GM08714 (cell line): Measurements from ENCODE around the gene XPOT.

Experiments used
- H3K4me3 ChIP-seq: fragments of 200-500 bp; sonication (Bioruptor generic); 2 replicates; pipeline ENCODE4 v1.5.1; 2014; ENCODE audit warnings: mild to moderate bottlenecking, low read length, inconsistent platforms
- ZNF274 ChIP-seq: IDR thresholded peaks from 2 replicates; pipeline ENCODE4 v1.6.1; 2012; ENCODE audit warnings: mild to moderate bottlenecking, low read depth, low read length

Gene XPOT

DNA sequence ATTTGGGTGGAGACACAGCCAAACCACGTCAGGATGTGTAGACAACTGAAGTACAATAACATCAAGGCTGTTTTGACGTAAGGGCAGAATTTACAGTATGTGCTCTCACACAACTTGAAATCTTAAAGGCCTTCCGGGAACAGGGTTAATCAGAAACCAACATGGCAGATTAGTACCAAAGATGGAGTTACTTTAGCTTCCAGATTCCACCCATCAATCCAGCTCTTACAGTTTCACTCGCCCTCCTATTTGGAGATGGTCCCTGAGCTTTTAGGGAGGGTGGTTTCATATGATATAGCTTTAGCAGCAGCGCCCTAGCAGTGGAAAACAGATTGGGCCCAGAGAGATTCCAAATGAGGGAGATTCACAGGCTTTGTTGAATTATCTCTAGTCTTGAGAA, 2.0 kb upstream of the XPOT start:
- H3K4me3 ChIP-seq, result no peak overlapping the region
- TF ChIP-seq ZNF274, result no peak

DNA sequence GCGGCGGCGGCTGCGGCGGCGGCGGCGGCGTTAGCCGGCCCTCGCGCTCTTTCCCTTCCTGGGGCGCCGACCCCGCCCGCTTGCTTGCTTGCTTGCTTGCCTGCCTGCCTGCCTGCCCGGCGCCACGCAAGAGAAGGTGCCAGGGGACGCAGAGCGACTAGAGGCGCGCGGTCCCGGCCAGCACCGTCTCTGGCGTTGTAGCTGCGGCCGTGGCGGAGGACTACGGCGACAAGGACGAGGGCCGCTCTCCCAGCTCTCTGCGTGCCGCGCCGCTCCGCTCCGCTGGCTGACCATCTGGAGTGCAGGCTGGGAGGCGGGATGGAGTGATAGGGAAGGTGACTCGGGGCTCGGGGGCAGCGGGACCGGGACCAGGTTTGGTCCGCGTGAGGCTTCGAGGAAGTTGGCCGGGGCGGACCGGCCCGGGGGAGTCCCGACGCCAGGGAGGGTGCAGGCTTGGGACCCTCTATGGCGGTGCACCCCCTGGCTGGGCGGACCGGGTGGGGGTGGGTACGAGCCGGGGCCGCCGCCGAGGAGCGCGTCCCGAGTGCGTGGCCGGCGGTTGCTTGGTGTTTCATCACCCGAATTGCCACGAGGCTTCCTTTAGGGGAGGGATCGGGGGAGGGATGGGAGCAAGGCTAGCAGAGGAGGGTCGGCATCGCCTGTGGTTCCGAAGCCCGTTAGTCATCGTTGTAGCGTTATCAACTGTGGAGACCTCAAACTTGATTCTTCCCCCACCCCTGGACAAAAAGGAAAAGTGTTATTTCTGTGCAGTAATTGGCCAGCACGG, 471 bp downstream of the XPOT start:
- peak overlapping the region; percentile 96 for H3K4me3 ChIP-seq
- TF ChIP-seq ZNF274, result no peak

DNA sequence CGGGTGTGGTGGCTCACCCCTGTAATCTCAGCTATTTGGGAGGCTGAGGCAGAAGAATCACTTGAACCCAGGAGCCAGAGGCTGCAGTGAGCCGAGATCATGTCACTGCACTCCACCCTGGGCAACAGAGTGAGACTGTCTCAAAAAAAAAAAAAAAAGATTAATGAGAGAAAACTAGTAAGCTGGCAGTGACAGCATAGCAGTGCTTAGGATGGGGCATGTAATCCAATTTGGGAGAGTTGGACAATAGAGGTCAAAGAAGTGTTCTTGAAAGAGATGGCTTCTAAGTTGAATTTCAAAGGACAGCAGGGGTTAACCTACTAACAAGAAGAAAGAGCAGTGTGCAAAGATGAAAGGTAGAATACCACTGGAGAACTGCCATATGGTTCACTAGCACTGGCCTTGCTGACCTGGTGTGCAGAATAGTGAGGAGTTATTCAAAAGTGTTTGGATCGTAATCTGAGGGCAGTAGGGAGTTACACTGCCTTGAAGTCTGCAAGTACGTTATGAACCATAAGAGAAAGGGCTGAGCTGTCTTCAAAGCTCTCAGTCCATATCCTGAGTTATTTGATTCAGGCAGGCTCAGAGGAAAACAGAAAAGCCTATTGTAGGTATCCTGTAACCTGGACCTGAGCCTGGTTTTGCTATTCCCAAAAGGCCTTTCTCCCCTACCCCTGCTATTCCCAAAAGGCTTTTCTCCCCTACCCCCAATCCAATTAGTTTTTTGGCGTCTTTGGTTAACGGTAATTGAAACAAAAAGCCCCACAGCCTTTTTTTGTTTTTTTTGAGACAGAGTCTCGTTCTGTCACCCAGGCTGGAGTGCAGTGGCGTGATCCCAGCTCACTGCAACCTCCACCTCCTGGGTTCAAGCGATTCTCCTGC, 3.4 kb downstream of the XPOT start:
- TF ChIP-seq ZNF274, result no peak
- no peak overlapping the region for H3K4me3 ChIP-seq

DNA sequence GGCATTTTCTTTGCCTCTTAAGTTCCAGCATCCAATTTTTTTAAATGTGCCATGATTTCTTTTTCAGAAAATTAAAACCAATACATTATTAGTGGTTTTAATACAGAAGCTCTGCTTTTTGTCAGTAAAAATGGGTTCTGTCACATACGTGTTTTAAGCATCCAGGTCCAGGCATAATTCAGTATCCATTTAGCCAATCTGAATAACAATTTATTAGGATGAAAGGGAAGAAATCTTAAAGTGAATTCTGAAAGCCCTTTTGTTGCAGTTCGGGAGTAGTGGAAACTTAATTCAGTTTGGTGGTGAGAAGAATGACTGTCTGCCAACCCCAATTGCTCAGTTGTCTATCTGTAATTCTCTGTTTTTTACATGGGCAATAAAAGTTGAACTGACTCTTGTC, 7.2 kb downstream of the XPOT start:
- no peak overlapping the region for H3K4me3 ChIP-seq
- TF ChIP-seq ZNF274, result no peak

DNA sequence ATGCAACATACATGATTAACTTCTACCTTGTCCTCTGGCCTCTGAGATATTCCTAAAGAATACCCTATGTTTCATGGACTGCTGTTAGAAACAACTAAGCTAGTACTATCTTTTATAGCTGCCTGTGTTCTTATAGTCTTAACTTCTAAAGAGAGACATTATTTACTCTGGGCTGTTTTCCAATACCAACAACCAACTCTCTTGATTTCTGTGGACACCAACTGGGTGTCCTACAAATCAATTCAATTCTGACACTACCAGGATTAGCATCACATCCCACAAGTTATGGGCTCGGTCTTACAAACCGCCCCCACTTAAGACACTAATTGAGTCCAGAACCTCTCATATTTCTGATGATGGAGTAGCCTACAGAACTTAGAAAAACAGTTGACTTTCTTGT, 8.3 kb downstream of the XPOT start:
- TF ChIP-seq ZNF274, result no peak
- H3K4me3 ChIP-seq, result no peak overlapping the region

DNA sequence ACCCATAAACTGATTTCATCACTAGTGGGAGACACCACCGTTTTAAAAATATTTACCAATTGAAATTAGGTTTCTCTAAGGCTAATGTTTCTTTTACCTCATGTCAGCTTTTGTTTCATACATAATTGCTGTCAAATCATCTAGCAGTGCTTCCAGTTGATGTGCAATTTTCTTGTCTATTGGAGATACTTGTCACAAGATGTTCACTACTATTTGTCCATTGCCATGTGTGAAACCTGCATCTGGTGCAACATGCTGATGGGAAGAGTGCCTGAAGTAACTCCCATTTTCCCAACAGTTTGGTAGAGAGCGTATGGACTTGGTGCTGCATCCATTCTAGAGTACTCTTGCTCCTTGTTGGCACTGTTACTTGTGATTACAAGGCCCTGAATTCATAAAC, 9.7 kb downstream of the XPOT start:
- TF ChIP-seq ZNF274, result no peak
- H3K4me3 ChIP-seq, result no peak overlapping the region

DNA sequence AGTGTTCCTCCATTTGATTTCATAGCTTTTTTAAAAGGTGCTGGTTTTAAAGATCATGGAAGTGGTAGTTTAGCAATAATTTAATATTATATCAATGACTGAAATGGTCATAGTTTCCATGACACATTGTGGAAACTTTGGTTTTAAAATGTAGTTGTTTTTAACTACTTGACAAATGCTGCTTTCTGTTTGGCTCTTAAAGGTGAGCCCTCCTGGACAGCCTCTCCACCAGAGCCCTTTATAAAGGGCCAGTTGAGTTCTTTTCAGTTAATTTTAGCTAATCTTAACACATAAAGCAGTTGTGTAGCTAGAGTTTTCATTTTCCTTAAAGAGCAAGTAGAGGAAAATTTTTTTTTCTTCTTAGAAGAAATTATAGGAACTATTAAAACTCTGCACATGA, 14.0 kb downstream of the XPOT start:
- TF ChIP-seq ZNF274, result no peak

DNA sequence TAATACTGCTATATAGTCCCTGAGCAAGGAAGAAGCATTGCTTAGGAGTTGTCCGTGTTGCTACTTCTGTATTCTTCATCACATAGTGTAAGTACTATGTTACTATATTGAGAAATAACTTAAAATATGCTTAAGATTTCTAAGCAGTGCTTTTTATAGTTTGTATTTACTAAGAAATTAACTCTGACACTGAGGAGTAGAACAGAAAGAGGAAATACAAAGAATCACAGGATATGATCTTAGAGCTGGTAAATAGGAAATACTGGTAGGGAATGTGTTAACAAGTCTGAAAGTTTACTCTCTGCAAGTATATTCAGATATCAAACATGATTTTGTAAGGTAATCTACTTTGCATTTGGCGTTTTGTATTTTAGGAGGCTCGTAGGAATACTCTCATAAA, 15.5 kb downstream of the XPOT start:
- no peak overlapping the region for H3K4me3 ChIP-seq
- no peak for TF ChIP-seq ZNF274

More for the DNA sequence above, 14.0 kb downstream of the XPOT start:
- H3K4me3 ChIP-seq, result no peak overlapping the region

DNA sequence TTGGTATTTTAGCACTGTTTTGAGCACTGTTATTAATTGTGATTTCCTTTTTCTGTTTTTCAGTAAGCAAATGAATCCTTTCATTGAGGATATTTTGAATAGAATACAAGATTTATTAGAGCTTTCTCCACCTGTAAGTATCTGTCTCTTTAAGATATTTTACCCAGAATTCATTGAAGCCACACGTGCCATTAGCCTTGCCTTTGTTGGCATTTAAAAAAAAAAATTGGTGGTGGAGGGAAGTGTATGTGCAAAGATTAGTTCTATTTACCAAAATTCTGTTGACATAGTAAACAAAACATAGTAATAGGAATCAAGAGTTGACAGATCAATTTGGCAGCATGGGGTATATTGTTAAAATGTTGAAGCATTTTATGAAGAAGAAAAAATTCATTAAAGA, 23.8 kb downstream of the XPOT start:
- H3K4me3 ChIP-seq, result no peak overlapping the region
- TF ChIP-seq ZNF274, result no peak

DNA sequence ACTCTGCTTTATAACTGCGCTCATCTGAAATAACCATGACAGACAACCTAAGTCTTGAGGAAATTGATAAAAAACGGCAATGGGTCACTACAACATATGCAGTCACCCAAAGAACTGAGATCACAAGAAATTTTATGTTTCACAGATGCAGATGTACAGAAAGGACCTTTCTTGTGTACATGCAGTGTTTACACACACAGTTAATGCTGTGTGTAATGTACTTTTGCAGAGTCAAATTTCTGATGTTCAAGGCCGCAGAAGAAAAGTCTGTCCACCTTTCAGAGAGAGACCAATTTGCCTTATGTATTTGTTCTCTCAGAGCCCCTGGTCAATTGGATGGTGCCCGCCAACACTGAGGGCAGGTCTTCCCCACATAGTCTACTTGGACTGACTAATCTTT, 24.8 kb downstream of the XPOT start:
- TF ChIP-seq ZNF274, result no peak
- H3K4me3 ChIP-seq, result no peak overlapping the region

DNA sequence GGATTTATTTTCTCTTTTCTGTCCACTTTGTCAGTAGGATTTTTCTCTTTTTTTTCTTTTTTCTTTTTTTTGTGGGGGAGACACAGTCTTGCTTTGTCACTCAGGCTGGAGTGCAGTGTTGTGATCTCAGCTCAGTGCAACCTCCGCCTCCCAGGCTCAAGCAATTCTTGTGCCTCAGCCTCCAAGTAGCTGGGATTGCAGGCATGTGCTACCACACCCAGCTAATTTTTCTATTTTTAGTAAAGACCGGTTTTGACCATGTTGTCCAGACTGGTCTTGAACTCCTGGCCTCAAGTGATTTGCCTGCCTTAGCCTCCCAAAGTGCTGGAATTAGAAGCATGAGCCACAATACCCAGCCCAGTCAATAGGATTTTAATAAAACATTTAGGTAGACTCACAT, 26.7 kb downstream of the XPOT start:
- H3K4me3 ChIP-seq, result no peak overlapping the region
- TF ChIP-seq ZNF274, result no peak

DNA sequence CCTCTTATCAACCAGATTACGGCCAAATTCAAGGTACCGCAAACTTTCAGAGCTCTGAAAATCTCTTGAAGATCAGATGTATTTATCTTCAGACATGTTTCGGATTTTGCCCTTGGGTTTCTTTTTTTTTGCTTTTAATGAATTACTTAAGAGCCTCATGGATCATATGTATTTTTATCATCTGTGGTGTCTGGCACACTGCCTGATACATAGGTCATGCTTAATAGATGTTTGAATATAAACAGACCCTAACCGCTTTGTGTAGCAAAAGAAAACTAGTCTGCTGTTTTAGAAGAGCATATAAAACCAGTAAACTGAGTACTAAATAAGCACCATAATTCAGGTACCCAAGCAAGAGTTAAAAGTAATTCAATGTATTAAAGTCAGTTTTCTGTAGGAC, 27.6 kb downstream of the XPOT start:
- no peak for TF ChIP-seq ZNF274

DNA sequence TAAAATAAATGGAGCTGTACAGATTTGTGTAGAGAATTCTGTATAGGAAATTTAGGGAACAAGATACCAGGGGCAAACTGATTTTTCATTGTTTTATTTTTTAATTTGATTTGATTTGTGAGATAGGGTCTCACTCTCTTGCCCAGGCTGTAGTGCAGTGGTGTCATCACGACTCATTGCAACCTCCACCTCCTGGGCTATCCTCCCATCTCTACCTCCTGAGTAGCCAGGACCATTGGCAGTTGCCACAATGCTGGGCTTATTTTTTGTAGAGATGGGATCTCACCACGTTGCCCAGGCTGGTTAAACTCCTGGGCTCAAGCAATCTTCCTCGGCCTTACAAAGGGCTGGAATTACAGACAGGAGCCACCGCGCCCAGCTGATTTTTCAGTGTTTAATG, 29.7 kb downstream of the XPOT start:
- TF ChIP-seq ZNF274, result no peak
- no peak overlapping the region for H3K4me3 ChIP-seq

More for the DNA sequence above, 27.6 kb downstream of the XPOT start:
- no peak overlapping the region for H3K4me3 ChIP-seq

DNA sequence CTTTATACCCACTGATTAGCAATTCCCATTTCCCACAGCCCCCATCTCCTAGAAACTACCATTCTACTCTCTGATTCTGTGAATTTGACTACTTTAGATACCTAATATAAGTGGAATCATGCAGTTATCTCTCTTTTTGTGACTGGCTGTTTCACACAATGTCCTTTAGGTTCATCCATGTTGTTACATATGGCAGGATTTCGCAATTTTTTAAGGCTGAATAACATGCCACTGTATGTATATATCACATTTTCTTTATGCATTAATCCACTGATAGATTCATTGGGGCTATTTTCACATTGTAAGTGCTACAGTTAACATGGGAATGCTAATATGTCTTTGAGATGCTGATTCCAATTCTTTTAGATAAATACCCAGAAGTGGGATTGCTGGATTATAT, 35.9 kb downstream of the XPOT start:
- no peak overlapping the region for H3K4me3 ChIP-seq
- no peak for TF ChIP-seq ZNF274

DNA sequence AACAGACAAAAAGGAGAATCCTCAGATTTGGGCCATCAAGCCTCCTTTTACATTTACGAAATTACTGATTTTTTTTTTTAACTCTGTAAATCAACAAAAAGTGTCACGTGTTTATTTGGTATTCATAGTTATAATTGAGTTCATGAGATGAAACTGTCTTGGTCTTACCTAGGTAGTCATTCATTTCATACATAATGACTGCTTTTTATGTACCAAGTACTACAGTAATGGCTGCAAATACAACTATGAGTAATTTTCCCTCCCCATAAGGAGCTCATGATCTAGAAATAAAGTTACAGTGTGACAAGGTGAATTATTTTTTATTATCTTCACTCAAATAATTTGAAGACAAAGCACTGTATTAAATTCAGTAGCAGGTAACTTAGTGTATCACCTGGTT, 41.3 kb downstream of the XPOT start:
- TF ChIP-seq ZNF274, result no peak
- no peak overlapping the region for H3K4me3 ChIP-seq
